PC-3 (cell line): Measurements from ENCODE around the gene REM1.
"Not testable (repeated sequence)": the region's sequence is repeated elsewhere in the genome, so short reads cannot be mapped to it uniquely, and the experiment has no call there.

ENCODE experiments used
- EZH2 ChIP-seq: fragments of 300-600 bp; sonication (generic); IDR thresholded peaks from one replicate; pipeline ENCODE4 v1.6.1; 2017; ENCODE audit warnings: antibody characterized with exemption, mild to moderate bottlenecking, low read length; ENCODE audit not compliant: unreplicated experiment
- EZH2phosphoT487 ChIP-seq: fragments of 300-600 bp; sonication (generic); IDR thresholded peaks from 2 replicates; pipeline ENCODE4 v1.6.1; 2018; ENCODE audit warnings: mild to moderate bottlenecking, antibody characterized with exemption, low read length, borderline replicate concordance
- TF ChIP-seq, protein P1 (sequence below): fragments of 300-600 bp; sonication (generic); conservative IDR thresholded peaks from 2 replicates; pipeline ENCODE4 v1.5.1; 2017; ENCODE audit warnings: antibody characterized with exemption, low read depth, mild to moderate bottlenecking, low read length

DNA sequence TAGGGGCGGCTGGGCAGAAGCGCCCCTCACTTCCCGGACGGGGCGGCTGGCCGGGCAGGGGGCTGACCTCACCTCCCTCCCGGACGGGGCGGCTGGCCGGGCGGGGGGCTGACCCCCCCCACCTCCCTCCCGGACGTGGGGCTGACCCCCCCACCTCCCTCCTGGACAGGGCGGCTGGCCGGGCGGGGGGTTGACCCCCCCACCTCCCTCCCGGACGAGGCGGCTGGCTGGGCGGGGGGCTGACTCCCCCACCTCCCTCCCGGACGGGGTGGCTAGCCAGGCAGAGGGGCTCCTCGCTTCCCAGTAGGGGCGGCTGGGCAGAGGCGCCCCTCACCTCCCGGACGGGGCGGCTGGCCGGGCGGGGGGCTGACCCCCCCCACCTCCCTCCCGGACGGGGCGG, 4.1 kb upstream of the REM1 start:
- TF ChIP-seq, protein P1, sequence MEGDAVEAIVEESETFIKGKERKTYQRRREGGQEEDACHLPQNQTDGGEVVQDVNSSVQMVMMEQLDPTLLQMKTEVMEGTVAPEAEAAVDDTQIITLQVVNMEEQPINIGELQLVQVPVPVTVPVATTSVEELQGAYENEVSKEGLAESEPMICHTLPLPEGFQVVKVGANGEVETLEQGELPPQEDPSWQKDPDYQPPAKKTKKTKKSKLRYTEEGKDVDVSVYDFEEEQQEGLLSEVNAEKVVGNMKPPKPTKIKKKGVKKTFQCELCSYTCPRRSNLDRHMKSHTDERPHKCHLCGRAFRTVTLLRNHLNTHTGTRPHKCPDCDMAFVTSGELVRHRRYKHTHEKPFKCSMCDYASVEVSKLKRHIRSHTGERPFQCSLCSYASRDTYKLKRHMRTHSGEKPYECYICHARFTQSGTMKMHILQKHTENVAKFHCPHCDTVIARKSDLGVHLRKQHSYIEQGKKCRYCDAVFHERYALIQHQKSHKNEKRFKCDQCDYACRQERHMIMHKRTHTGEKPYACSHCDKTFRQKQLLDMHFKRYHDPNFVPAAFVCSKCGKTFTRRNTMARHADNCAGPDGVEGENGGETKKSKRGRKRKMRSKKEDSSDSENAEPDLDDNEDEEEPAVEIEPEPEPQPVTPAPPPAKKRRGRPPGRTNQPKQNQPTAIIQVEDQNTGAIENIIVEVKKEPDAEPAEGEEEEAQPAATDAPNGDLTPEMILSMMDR: not testable (repeated sequence)
- TF ChIP-seq EZH2, EZH2phosphoT487: not testable (repeated sequence)
